HEK293 (cell line): ENCODE data around the gene TP53AIP1.

Source experiments
- CTCF ChIA-PET: fragments of 350-600 bp; formaldehyde crosslinking; extraction: SDS; loops from one replicate; lab custom pipeline; 2021; ENCODE audit warnings: antibody characterized with exemption; lab: Yijun Ruan, JAX
- POLR2A ChIA-PET: fragments of 300-600 bp; formaldehyde crosslinking; extraction: SDS; loops from one replicate; lab custom pipeline; 2020; ENCODE audit warnings: antibody characterized with exemption, inconsistent platforms; lab: Yijun Ruan, JAX
- H3K27ac ChIP-seq: fragments of 200-500 bp; sonication (Bioruptor generic); 2 replicates; pipeline ENCODE4 v1.5.1; 2014; ENCODE audit warnings: low read depth, low read length, control low read depth, inconsistent platforms; ENCODE audit errors: extremely low read depth
- H3K36me3 ChIP-seq, 2 experiments: fragments of 200-500 bp in 1 of 2; sonication (Bioruptor generic) in 1 of 2; 1 replicate in 1 of 2; 2 replicates in 1 of 2; pipeline ENCODE4 v1.5.1; 2014 to 2017; ENCODE audit warnings: inconsistent platforms in 2 of 2, low read length in 2 of 2; ENCODE audit not compliant: control insufficient read depth in 2 of 2, insufficient read depth in 1 of 2
- H3K4me1 ChIP-seq: fragments of 200-500 bp; sonication (Bioruptor generic); 2 replicates; pipeline ENCODE4 v1.5.1; 2014; ENCODE audit warnings: mild to moderate bottlenecking, low read length, inconsistent platforms; ENCODE audit not compliant: control insufficient read depth, insufficient read depth
- H3K4me3 ChIP-seq: 2 replicates; pipeline ENCODE4 v1.5.1; 2011; ENCODE audit warnings: low read depth, mild to moderate bottlenecking, control low read depth, low read length, moderate library complexity
- H3K9me3 ChIP-seq: fragments of 200-500 bp; sonication (Bioruptor generic); 2 replicates; pipeline ENCODE4 v1.5.1; 2014; ENCODE audit warnings: low read depth, low read length, inconsistent platforms; ENCODE audit not compliant: control insufficient read depth, insufficient read depth
- ELK4 ChIP-seq: IDR thresholded peaks from 2 replicates; pipeline ENCODE4 v1.6.1; 2011; ENCODE audit warnings: mild to moderate bottlenecking, low read depth, low read length, borderline replicate concordance
- YY2 ChIP-seq: fragments of 450-650 bp; formaldehyde crosslinking; IDR thresholded peaks from 2 replicates; pipeline ENCODE4 v1.5.1; 2016; ENCODE audit warnings: missing biosample characterization, missing genetic modification characterization
- ZBTB1 ChIP-seq: fragments of 450-650 bp; formaldehyde crosslinking; IDR thresholded peaks from 2 replicates; pipeline ENCODE4 v1.5.1; 2016; ENCODE audit warnings: missing biosample characterization, missing genetic modification characterization
- ZFP69B ChIP-seq: fragments of 450-650 bp; formaldehyde crosslinking; IDR thresholded peaks from 2 replicates; pipeline ENCODE4 v1.5.1; 2016; ENCODE audit warnings: missing biosample characterization, missing genetic modification characterization
- ZNF133 ChIP-seq: fragments of 450-650 bp; formaldehyde crosslinking; IDR thresholded peaks from 2 replicates; pipeline ENCODE4 v1.5.1; 2016; ENCODE audit warnings: missing biosample characterization, missing genetic modification characterization
- ZNF23 ChIP-seq: fragments of 450-650 bp; formaldehyde crosslinking; IDR thresholded peaks from 2 replicates; pipeline ENCODE4 v1.5.1; 2016; ENCODE audit warnings: missing biosample characterization, missing genetic modification characterization, borderline replicate concordance
- ZNF37A ChIP-seq: fragments of 450-650 bp; IDR thresholded peaks from 2 replicates; pipeline ENCODE4 v1.5.1; 2018; ENCODE audit warnings: missing biosample characterization, missing genetic modification characterization
- ZNF426 ChIP-seq: fragments of 450-650 bp; formaldehyde crosslinking; IDR thresholded peaks from 2 replicates; pipeline ENCODE4 v1.5.1; 2017; ENCODE audit warnings: missing biosample characterization, missing genetic modification characterization, mild to moderate bottlenecking, inconsistent platforms, moderate library complexity
- ZNF510 ChIP-seq: fragments of 450-650 bp; formaldehyde crosslinking; IDR thresholded peaks from 2 replicates; pipeline ENCODE4 v1.5.1; 2018; ENCODE audit warnings: mild to moderate bottlenecking, missing genetic modification characterization, missing biosample characterization; ENCODE audit not compliant: insufficient replicate concordance
- ZNF513 ChIP-seq: fragments of 450-650 bp; IDR thresholded peaks from 2 replicates; pipeline ENCODE4 v1.5.1; 2018; ENCODE audit warnings: missing biosample characterization, missing genetic modification characterization
- ZNF530 ChIP-seq: fragments of 450-650 bp; formaldehyde crosslinking; IDR thresholded peaks from 2 replicates; pipeline ENCODE4 v1.5.1; 2016; ENCODE audit warnings: low read depth, missing biosample characterization, missing genetic modification characterization
- ZNF548 ChIP-seq: fragments of 450-650 bp; formaldehyde crosslinking; IDR thresholded peaks from 2 replicates; pipeline ENCODE4 v1.5.1; 2016; ENCODE audit warnings: missing biosample characterization, missing genetic modification characterization
- ZNF624 ChIP-seq: fragments of 450-650 bp; formaldehyde crosslinking; IDR thresholded peaks from 2 replicates; pipeline ENCODE4 v1.5.1; 2017; ENCODE audit warnings: missing biosample characterization, missing genetic modification characterization
- ZNF626 ChIP-seq: fragments of 450-650 bp; sonication (Bioruptor Pico); formaldehyde crosslinking; IDR thresholded peaks from 2 replicates; pipeline ENCODE4 v1.5.1; 2018; ENCODE audit warnings: missing biosample characterization, missing genetic modification characterization, inconsistent platforms
- ZNF664 ChIP-seq: fragments of 450-650 bp; formaldehyde crosslinking; IDR thresholded peaks from 2 replicates; pipeline ENCODE4 v1.5.1; 2016; ENCODE audit warnings: missing biosample characterization, missing genetic modification characterization
- ZNF830 ChIP-seq: fragments of 450-650 bp; IDR thresholded peaks from 2 replicates; pipeline ENCODE4 v1.5.0; 2018; ENCODE audit warnings: missing biosample characterization, missing genetic modification characterization, low read depth, mild to moderate bottlenecking, moderate library complexity
- TF ChIP-seq, protein P1 (sequence below): fragments of 450-650 bp; formaldehyde crosslinking; IDR thresholded peaks from 2 replicates; pipeline ENCODE4 v1.5.1; 2016; ENCODE audit warnings: missing biosample characterization, missing genetic modification characterization, borderline replicate concordance

TP53AIP1 gene

GRCh38 chr11:128907585-128907984, 35.1 kb downstream of the TP53AIP1 start:
- Histone ChIP-seq H3K27ac (no peak overlapping the region), H3K9me3 (no peaks in the 10 kb centered on the region), H3K36me3 (peaks cover 0 to 3% of the 10 kb centered on the region in 2 experiments; a peak in 1 of 3 replicates), H3K4me3 (no peak overlapping the region), H3K4me1 (0 out of 2 replicates have a peak, but pooled peaks cover 3% of the 10 kb centered on the region)
- CTCF ChIA-PET: interaction anchor here (0.6 to 2.7 kb wide), 8 partner anchors 13 to 1668 kb away, joined by 3 to 15 read pairs (median 4); partner anchors contain the start of gene KCNJ5
- 0 out of 2 replicates have a peak, but pooled peaks have one; percentile 15 for TF ChIP-seq ZNF664 (tag by site-specific recombination)
- TF ChIP-seq ELK4: no peak
- POLR2A ChIA-PET: no interaction called here

- Histone ChIP-seq H3K4me3 (no peak overlapping the region), H3K4me1 (0 out of 2 replicates have a peak, but pooled peaks cover 3% of the 10 kb centered on the region), H3K9me3 (no peaks in the 10 kb centered on the region), H3K36me3 (peaks cover 0 to 3% of the 10 kb centered on the region in 2 experiments; a peak in 1 of 3 replicates), H3K27ac (no peak overlapping the region)
- TF ChIP-seq ZNF510 (no peak), ZBTB1 (tag by site-specific recombination) (no peak), ZFP69B (tag by site-specific recombination) (no peak), ZNF23 (tag by site-specific recombination) (no peak), ZNF830 (tag by site-specific recombination) (no peak), ZNF426 (tag by site-specific recombination) (no peak), ZNF530 (tag by site-specific recombination) (no peak), ZNF37A (tag by site-specific recombination) (no peak), ZNF133 (tag by site-specific recombination) (no peak), YY2 (tag by site-specific recombination) (no peak), ZNF624 (tag by site-specific recombination) (no peak), ZNF513 (no peak), ZNF626 (tag by site-specific recombination) (no peak), ZNF548 (tag by site-specific recombination) (no peak)
- TF ChIP-seq, protein P1, sequence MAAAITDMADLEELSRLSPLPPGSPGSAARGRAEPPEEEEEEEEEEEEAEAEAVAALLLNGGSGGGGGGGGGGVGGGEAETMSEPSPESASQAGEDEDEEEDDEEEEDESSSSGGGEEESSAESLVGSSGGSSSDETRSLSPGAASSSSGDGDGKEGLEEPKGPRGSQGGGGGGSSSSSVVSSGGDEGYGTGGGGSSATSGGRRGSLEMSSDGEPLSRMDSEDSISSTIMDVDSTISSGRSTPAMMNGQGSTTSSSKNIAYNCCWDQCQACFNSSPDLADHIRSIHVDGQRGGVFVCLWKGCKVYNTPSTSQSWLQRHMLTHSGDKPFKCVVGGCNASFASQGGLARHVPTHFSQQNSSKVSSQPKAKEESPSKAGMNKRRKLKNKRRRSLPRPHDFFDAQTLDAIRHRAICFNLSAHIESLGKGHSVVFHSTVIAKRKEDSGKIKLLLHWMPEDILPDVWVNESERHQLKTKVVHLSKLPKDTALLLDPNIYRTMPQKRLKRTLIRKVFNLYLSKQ: no peak
- ChIA-PET CTCF (interaction anchor here (0.6 to 2.7 kb wide), 6 partner anchors 14 to 504 kb away, joined by 3 to 30 read pairs (median 10); partner anchors contain the start of gene KCNJ5), POLR2A (interaction anchor here (0.6 to 0.7 kb wide), 5 partner anchors 439 to 1800 kb away, joined by 3 to 8 read pairs (median 4); no protein-coding TSS in a partner anchor)
Measured at GRCh38 chr11:128906185-128907050, 36.3 kb downstream of the TP53AIP1 start.
